Embryonic facial prominence (tissue), 1 donor: ENCODE data around the gene C16orf54.
"Not testable (repeated sequence)": the region's sequence is repeated elsewhere in the genome, so short reads cannot be mapped to it uniquely, and the experiment has no call there.

Source experiments
- DNase-seq: peaks from one replicate; pipeline ENCODE4 v3.0.0-alpha.2; 2016; ENCODE audit errors: extremely low spot score

The C16orf54 gene

DNA sequence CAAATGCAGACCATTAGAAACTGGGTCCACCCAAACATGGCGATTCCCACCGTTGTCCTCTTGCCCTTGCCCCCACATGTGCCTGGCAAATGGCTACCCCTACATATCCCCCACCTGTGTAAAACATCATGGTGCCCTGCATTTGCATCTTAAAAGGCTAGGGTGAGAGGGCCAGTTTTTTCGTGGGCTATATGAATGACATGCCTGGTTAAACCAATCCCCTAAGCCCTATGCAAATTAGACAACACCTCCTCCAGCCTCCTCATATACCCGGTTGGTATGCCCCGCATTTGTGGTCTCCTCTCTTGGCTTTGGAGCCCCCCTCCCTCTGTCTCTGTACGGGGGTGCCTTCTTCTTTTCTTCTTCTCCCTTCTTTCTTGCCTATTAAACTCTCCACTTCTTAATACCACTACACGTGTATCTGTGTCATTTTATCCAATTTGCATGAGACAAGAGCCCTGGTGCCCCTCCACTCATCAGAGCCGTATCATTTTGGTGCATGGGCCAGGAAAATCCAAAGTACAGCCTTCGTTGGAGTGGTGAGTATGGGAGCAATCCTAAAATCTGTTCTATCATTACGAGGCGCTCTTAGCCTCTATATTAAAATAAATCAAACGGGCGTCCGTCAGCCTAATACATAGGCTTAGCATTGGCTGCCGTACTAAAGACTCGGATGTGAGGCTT, 36.7 kb downstream of the C16orf54 start:
- no peak for DNase-seq

DNA sequence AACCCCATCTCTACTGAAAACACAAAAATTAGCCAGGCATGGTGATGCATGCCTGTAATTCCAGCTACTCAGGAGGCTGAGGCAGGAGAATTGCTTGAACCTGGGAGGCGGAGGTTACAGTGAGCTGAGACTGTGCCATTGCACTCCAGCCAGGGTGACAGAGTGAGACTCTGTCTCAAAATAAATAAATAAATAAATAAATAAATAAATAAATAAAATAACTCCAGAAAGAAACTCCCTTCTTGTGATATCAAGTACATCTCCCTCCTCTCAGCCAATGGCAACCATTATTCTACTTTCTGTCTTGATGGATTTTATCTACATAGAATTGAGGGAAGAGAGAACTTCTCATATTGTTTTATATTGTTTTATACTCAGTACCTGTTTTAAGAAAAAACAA, 38.6 kb downstream of the C16orf54 start:
- not testable (repeated sequence) for DNase-seq

DNA sequence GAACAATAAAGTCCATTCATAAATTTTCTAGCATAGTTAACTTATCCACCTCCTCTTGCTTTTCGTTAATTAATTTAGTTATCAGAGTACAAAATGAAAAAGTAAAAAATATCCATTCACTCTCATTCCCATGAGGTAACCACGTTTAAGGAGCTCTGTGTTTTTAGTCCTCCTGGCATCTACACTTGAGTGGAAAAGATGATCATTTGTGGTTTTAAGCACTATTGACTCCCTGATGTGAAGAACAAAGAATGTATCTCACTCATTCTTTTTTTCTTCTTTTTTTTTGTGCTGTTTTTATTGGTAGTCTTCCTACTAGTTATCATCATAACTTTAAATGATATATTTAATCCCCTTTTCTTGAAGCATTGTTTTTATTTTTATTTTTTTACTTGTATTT, 40.8 kb downstream of the C16orf54 start:
- no peak for DNase-seq

DNA sequence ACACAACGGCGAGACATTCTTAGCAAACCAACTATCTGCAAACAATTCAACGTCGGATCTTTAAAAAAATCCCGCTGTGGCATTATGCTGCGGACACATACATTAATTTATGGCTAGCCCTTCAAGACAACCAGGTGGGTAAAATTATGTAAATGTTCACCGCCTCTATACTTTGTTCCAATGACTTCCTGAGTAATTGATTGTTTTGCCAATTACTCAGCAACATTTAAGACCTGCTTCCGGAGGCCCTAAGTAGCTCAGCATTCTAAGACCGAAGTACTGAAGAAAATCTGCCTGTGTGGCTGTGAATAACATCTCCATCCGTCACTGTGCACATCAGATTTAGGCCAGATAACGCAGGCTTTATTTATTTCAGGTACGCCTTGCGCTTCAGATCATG, 43.5 kb downstream of the C16orf54 start:
- no peak for DNase-seq

GRCh38 chr16:29701214-29701555, 44.6 kb downstream of the C16orf54 start:
- no peak for DNase-seq

GRCh38 chr16:29700253-29700987, 45.4 kb downstream of the C16orf54 start:
- peak; percentile 32 for DNase-seq

GRCh38 chr16:29699324-29700219, 46.2 kb downstream of the C16orf54 start:
- DNase-seq: no peak

- no peak for DNase-seq
Measured at GRCh38 chr16:29698484-29699323, 47.1 kb downstream of the C16orf54 start.

GRCh38 chr16:29698042-29698441, 47.7 kb downstream of the C16orf54 start:
- DNase-seq: no peak

DNA sequence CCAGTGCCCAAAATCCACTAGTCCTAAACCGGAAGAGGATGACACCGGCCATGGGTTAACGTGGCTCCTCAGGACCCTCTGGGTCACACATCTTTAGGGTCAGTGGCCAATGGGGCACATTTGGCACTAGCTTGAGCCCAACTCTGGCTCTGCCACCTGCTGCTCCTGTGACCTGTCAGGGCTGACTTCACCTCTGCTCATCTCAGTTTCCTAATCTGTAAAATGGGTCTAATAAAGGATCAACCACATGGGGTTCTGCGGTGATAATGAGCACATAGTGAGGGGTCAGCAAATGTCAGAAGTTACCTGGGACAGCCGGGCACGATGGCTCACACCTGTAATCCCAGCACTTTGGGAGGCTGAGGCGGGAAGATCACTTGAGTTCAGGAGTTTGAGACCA, 48.4 kb downstream of the C16orf54 start:
- DNase-seq: no peak

- DNase-seq: no peak
Measured at GRCh38 chr16:29696881-29697331, 48.9 kb downstream of the C16orf54 start.

- DNase-seq: not testable (repeated sequence)
Measured at GRCh38 chr16:29695675-29696074, 50.1 kb downstream of the C16orf54 start.

DNA sequence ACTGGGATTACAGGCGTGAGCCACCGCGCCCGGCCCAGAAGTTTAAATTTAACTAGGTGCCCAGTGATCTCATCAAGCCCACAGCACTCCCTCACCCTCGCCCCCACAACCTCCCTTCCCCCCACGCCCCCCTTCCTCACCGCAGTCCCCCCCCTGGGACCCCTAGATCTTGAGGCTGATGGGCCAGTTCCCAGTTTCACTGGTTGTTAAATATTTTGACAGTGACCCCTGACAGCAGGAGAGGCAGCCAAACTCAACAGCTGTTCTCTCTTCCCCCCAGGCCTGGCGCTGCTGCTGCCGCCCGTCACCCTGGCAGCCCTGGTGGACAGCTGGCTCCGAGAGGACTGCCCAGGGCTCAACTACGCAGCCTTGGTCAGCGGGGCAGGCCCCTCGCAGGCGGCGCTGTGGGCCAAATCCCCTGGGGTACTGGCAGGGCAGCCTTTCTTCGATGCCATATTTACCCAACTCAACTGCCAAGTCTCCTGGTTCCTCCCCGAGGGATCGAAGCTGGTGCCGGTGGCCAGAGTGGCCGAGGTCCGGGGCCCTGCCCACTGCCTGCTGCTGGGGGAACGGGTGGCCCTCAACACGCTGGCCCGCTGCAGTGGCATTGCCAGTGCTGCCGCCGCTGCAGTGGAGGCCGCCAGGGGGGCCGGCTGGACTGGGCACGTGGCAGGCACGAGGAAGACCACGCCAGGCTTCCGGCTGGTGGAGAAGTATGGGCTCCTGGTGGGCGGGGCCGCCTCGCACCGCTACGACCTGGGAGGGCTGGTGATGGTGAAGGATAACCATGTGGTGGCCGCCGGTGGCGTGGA, 51.2 kb downstream of the C16orf54 start:
- DNase-seq: no peak

DNA sequence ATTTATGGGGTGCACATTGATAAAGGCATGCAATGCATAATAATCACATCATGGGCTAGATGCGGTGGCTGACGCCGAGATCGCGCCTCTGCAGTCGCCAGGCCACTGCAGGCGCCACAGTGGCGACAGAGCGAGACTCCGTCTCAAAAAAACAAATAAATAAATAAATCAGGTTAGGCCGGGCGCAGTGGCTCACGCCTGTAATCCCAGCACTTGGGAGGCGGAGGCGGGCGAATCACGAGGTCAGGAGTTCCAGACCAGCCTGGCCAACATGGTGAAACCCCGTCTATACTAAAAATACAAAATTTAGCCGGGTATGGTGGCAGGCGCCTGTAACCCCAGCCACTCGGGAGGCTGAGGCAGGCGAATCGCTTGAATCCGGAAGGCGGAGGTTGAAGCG, 53.2 kb downstream of the C16orf54 start:
- DNase-seq: not testable (repeated sequence)
